ENCODE measurements around the gene PRKAA2.

Gene PRKAA2

GRCh38 chr1:56627019-56627635 is 18.0 kb upstream of the PRKAA2 start:
- Histone ChIP-seq H3K9ac (ENCODE audit: low read length) (no peak overlapping the region), H3K4me3 (ENCODE audit: insufficient read depth, low read length, poor library complexity, severe bottlenecking) (no peak overlapping the region), H3F3A (ENCODE audit: insufficient read depth) (no peaks in the 10 kb centered on the region), H2AFZ (ENCODE audit: low read depth, low read length, severe bottlenecking) (no peak overlapping the region), H3K9me3 (ENCODE audit: insufficient read depth, low read length) (no peaks in the 10 kb centered on the region), H3K27me3 (ENCODE audit: low read length) (no peaks in the 10 kb centered on the region), H3K79me2 (ENCODE audit: insufficient read depth, low read length) (no peaks in the 10 kb centered on the region), H3K36me3 (ENCODE audit: low read length) (no peaks in the 10 kb centered on the region), H4K20me1 (ENCODE audit: low read depth, low read length) (no peaks in the 10 kb centered on the region), H3K27ac (ENCODE audit: low read depth, low read length) (no peak overlapping the region), H3K9me2 (replicated peaks; ENCODE audit: insufficient read depth, low read length) (no peaks in the 10 kb centered on the region), H3K4me2 (ENCODE audit: low read depth, low read length, poor library complexity, severe bottlenecking) (no peak overlapping the region)
- TF ChIP-seq EZH2phosphoT487 (conservative IDR thresholded peaks at IDR 0.05; ENCODE audit: low read length) (no peak), CTCF (IDR thresholded peaks at IDR 0.05; ENCODE audit: insufficient read depth, low read length, poor library complexity, severe bottlenecking) (no peak)

DNA sequence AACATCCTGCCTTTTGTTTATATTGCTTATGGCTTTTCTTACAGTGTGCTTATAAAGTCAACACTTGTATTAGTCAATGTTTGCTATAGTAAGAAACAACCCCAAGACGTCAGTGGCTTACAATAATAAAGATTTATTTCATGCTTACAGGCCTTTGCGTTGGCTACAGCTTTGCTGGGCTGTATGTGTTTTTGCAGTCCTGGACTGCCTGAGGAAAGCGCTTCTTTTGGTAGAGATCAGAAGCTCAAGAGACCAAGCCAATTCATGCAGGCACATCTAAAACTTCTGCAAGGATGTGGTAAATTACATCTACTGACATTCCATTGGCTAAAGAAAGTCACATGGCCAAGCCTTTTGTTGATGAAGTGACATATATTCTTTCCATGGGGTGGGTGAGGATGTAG is 17.5 kb upstream of the PRKAA2 start:
- TF ChIP-seq EZH2phosphoT487 (conservative IDR thresholded peaks at IDR 0.05; ENCODE audit: low read length), result no peak
- no peak for TF ChIP-seq CTCF (IDR thresholded peaks at IDR 0.05; ENCODE audit: insufficient read depth, low read length, poor library complexity, severe bottlenecking)
- Histone ChIP-seq H3K36me3 (ENCODE audit: low read length) (no peaks in the 10 kb centered on the region), H3F3A (ENCODE audit: insufficient read depth) (no peaks in the 10 kb centered on the region), H3K4me2 (ENCODE audit: low read depth, low read length, poor library complexity, severe bottlenecking) (no peak overlapping the region), H2AFZ (ENCODE audit: low read depth, low read length, severe bottlenecking) (no peak overlapping the region), H4K20me1 (ENCODE audit: low read depth, low read length) (no peaks in the 10 kb centered on the region), H3K9ac (ENCODE audit: low read length) (no peak overlapping the region), H3K9me2 (replicated peaks; ENCODE audit: insufficient read depth, low read length) (no peaks in the 10 kb centered on the region), H3K27me3 (ENCODE audit: low read length) (no peaks in the 10 kb centered on the region), H3K9me3 (ENCODE audit: insufficient read depth, low read length) (no peaks in the 10 kb centered on the region), H3K79me2 (ENCODE audit: insufficient read depth, low read length) (no peaks in the 10 kb centered on the region), H3K4me3 (ENCODE audit: insufficient read depth, low read length, poor library complexity, severe bottlenecking) (no peak overlapping the region), H3K27ac (ENCODE audit: low read depth, low read length) (no peak overlapping the region)

DNA sequence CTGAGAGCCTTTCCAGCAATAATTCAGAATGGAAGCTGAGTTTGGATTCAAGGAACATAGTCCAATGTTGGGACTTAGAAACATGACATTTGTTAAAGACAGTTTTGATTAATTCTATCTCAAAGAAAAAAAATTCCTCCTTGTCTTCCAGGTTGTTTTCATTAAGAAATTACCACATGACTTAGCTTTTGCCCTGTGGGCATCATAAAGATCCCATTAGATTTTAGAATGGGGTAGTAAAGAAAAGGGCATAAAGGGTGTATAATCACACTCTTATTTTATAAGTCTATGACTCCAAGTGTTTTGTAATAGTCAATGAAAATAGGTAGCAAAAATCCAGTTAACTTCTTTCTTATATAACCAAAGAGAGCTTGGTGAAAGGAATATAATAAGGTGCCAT is 14.3 kb upstream of the PRKAA2 start:
- no peak overlapping the region for H3K4me2 ChIP-seq (ENCODE audit: low read depth, low read length, poor library complexity, severe bottlenecking)
- H3K36me3 ChIP-seq (ENCODE audit: low read length), result no peaks in the 10 kb centered on the region
- H3K9ac ChIP-seq (ENCODE audit: low read length), result no peak overlapping the region
- no peaks in the 10 kb centered on the region for H4K20me1 ChIP-seq (ENCODE audit: low read depth, low read length)
- TF ChIP-seq CTCF (IDR thresholded peaks at IDR 0.05; ENCODE audit: insufficient read depth, low read length, poor library complexity, severe bottlenecking) (no peak), EZH2phosphoT487 (conservative IDR thresholded peaks at IDR 0.05; ENCODE audit: low read length) (no peak)
- H3K4me3 ChIP-seq (ENCODE audit: insufficient read depth, low read length, poor library complexity, severe bottlenecking), result no peak overlapping the region
- H3K9me3 ChIP-seq (ENCODE audit: insufficient read depth, low read length), result no peaks in the 10 kb centered on the region
- no peak overlapping the region for H2AFZ ChIP-seq (ENCODE audit: low read depth, low read length, severe bottlenecking)
- H3K9me2 ChIP-seq (replicated peaks; ENCODE audit: insufficient read depth, low read length), result no peaks in the 10 kb centered on the region
- no peak overlapping the region for H3K27ac ChIP-seq (ENCODE audit: low read depth, low read length)
- H3K27me3 ChIP-seq (ENCODE audit: low read length), result no peaks in the 10 kb centered on the region
- no peaks in the 10 kb centered on the region for H3K79me2 ChIP-seq (ENCODE audit: insufficient read depth, low read length)
- H3F3A ChIP-seq (ENCODE audit: insufficient read depth), result no peaks in the 10 kb centered on the region

All from SU-DHL-6 (cell line).